Glomerular visceral epithelial cell (primary cell): ENCODE measurements around the gene RASAL3.
"Not testable (repeated sequence)": the region's sequence is repeated elsewhere in the genome, so short reads cannot be mapped to it uniquely, and the experiment has no call there.

Experiments used
- DNase-seq: peaks from one replicate; pipeline ENCODE4 v3.0.0-alpha.2; 2016; ENCODE audit errors: extremely low spot score

Gene RASAL3

DNA sequence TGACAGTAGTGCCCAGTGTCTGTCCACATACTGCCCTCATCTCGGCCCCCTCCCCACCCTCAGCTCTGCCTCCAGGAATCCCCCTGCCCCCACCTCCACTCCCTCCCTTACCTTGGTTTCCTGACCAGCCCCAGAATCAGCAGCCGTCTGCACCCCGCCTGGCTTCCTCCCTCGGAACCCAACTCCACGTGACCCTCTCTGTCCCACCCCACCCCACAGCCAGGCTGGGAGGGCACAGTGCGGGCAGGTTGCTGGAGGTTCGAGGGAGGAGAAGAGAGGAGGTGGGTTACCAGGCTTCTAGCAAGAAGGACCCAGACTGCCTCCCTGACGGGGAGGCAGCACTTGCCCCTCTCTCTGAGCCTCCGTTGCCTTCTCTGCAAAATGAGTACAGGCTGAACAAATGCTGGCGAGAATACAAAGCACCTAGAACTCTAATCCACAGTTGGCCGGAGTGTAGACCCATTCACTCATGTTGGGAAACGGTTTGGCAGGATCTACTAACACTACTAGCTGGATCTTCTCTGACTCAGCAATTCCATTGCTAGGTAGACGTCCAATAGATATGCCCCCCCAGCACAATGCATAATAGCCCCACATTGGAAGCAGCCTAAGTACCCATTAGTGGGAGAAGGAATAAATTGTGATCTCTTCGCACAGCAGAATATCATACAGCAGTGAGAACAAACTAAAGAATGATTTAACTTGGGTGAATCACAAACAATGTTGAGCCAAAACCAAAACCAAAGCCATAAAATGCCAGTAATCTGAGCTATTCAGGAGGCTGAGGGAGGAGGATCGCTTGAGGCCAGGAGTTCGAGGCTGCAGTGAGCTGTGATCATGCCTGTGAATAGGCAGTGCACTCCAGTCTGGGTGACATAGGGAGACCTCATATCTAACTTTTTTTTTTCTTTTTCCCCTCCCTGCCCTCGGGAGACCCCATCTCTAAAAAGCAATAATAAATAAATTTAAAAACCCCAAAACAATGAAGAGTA lies at the start of gene RASAL3:
RASAL3 (minus strand) TSS at position 151 of the 992 bp plus-strand sequence. CDS start 186 bp downstream, outside the sequence.
- no peak for DNase-seq

DNA sequence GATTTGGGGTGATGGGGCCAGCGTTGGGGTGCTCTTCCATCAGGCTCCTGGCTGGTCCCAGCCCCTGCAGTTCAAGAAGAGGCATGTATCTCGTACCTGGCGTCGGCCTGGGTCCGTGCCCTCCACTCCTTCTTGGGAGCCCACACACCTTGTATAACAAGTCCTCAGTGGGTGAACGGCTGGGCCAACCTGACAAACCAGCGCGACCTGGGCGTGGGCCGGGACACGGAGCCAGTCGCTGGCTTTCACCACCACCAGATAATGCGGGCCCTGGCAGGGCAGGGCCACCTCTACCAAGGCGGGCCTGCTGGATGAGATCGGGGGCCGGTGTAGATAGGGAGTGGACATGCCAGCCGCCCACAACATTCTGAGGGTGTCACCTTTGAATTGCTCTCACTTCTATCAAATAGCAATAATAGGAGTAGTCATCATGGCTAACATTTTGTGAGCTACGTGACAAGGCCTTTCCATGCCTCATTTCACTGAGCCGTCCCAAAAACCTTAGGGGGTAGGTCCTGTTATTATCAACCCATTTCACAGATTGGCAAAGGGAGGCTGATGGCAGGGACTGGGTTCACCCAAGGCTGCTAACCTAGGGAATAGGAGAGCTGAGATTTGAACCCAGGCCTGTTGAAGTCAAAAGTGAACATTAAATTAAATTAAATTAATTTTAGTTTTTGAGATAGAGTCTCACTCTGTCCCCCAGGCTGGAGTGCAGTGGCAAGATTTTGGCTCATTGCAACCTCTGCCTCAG lies 47.5 kb upstream of the RASAL3 start:
- DNase-seq = no peak

DNA sequence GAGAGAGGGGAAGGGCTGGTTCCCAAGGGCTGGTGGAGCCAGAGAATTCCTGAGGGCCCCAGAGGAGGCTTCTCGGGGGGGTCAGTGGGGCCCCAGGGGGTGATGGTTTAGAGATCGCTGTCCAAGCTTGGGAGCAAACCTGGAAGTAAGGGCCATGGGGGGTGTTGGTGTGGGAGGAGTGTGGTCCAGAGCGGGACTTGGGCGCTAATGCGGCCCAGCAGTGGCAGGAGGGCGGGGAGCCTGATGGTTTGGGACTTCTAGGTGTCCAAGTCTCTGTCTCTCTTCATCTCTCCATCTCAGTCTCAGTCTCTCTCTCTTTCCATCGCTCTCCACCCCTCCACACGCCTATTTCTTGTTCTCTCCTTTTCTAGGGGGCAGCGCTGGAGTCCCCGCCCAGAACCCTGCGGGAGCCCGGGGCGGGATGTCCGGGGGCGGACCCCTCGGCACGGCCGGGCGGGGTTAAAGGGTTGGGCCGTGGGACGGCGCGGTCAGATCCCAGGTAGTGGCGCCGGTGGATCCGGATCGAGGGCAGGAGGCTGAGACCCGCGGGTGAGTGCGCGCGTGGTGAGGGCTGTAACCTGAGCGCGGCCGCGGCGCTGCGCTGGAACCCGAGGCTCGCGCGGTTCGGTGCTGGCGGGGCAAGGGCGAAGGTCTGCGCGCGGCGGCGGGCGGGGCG lies 43.8 kb upstream of the RASAL3 start, which contains the start of gene CYP4F22:
CYP4F22 (plus strand) TSS at position 491 of the 676 bp plus-strand sequence. CDS start 16,812 bp downstream, outside the sequence.
- no peak for DNase-seq

DNA sequence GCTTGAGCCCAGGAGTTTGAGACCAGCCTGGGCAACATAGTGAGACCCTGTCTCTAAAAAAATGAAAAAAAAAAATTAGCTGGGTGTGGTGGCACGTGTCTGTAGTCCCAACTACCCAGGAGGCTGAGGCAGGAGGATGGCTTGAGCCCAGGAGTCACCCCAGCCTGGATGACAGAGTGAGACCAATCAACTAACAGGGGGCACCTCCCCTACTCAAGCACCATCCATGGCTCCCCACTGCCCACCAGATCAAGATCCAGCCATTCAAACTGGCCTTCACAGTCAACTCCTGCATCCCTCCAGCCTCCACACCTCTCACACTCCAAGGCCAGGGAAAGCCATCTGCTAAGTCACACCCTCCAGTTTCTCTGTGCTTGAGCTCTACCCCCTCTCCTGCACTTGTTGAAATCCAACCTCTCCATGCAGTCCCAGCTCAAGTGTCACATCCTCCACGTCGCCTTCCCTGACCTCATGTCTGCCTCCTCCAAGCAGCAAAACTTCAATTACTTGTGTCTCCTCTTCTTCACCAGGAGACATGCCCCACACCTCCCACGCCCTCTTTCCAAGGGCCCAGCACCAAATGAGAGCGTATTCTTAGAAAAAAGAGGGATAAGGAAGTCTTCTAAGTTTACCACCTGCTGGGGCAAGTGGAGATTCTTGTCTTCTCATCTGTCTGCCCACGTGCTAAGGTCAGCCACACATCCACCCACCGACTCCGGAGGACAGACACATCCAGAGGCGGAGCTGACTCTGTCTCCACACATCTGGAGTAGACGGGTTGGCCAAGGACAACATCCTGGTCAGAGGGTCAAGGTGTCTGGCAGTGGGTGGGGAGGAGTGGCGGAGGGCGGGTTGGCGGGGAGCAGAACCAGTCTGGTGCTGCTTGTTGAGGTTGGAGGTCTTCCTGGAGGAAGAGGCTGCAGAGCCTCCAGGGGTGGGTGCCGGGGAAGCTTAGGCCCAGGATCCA lies 43.0 kb upstream of the RASAL3 start:
- DNase-seq = no peak

DNA sequence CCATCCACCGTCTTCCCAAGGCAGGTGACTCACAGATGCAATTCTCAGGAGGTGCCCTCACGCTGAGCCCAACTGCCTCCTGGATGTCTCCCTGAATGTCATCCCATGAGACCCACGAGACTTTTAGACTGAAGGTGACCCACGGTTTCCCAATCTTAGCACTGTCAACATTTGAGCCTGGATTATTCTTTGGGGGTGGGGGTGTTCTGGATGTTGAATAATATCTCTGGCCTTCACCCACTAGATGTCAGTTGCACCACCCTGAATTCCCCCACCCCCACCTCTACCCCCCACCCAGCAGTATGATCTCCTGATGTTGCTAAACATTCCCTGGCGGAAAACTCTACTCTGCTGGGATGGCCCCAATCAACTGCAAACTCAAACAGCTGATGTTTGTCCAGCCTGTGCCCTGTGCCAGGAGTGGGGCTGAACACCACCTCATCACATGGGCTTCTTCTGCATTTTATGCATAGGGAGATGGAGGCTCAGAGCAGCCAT lies 41.8 kb upstream of the RASAL3 start:
- DNase-seq = no peak

DNA sequence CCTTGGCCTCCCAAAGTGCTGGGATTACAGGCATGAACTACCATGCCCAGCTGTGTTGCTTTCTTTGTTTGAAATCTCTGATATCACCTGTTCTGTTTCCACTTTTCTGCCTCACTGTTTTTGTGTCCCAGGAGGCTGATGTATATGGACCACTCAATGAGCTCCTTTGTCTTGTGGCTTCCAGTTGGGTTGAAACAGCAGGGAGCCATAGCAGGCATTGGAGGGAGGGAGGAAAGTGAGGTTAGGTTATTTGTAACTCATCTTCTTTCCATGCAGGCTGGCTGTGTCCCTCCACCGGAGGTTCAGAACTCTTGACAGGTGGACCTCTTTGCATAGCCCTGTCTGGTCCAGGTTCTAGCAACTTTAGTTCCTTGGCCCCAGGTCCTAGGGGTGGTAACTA lies 37.9 kb upstream of the RASAL3 start:
- DNase-seq = no peak

DNA sequence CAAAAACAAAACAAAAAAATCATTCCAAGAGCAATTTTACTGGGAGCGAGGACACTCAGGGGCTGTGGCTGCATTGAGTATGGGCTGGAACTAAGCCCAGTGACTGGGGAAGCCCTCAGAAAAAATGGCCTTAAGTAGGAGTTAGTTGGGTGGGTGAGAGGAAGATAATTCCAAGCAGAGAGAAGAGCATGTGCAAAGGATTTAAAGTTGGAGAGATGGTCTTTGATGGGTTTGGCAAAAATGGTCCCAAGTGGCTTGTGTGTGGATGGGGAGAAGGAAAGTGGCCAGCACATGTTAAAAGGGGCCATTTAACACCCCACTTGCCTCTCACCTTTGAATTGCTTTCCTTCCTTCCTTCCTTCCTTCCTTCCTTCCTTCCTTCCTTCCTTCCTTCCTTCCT lies 37.3 kb upstream of the RASAL3 start:
- DNase-seq = no peak

DNA sequence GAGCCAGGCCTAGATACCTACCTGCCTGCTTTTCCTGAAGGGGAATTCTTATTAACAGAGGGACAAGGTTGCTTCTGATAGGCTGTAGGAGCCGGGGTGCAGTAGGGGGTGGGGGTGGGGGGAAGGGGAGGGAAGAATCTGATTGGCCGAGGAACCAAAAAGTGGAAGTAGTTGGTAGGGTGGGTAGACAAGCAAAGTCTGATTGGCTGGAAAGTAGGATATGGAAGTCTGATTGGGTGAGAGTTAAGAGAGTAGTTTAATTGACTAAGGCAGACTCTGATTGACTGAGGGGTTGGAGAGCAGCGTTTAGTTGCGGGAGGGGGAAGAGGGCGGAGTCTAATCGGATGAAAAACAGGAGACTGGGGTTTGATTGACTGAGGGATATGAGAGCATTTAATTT lies 34.6 kb upstream of the RASAL3 start:
- no peak for DNase-seq

DNA sequence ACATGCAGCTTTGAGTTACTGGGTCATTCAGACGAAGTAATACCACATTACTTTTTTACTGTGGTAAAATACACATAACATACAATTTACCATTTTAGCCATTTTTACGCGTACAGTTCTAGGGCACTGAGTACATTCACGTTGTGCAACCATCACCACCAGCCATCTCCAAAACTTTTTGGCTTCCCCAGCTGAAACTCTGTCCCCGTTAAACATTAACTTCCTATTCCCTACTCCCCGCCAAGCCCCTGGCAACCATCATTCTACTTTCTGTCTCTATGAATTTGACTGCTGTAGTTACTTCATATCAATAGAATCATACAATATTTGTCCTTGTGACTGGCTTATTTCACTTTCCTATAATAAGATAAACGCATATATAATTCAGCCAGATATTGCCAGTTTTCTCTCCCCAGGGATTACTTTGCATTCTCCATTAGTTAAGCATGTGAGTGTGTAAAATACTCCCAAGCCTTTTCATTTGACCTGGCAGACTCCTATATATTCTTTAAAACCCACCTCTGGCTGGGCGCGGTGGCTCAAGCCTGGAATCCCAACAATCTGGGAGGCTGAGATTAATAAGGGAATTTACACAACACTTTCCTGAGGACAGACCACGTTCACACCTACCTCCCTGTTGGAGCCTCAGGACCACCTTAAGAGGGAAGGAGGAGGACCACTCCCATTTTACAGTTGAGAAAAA lies 34.0 kb upstream of the RASAL3 start:
- DNase-seq = no peak

DNA sequence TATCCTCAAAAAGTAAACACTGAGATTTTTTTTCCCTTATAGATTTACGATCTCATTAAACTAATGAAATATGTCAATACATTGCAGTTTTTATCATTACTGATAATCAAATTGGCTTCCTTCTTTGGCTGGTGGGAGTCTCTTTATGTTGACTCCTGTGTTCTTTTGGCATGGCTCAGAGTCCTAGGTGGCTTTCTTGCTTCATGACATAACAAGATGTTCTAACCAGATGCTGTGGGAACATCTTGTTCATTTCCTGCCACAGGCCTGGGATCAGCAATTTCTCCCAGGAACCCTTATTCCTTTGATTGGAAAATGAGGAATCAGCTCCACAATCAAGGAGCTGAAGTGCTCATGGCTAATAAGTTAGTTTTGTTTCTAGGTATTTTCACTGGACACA lies 30.8 kb upstream of the RASAL3 start:
- no peak for DNase-seq

DNA sequence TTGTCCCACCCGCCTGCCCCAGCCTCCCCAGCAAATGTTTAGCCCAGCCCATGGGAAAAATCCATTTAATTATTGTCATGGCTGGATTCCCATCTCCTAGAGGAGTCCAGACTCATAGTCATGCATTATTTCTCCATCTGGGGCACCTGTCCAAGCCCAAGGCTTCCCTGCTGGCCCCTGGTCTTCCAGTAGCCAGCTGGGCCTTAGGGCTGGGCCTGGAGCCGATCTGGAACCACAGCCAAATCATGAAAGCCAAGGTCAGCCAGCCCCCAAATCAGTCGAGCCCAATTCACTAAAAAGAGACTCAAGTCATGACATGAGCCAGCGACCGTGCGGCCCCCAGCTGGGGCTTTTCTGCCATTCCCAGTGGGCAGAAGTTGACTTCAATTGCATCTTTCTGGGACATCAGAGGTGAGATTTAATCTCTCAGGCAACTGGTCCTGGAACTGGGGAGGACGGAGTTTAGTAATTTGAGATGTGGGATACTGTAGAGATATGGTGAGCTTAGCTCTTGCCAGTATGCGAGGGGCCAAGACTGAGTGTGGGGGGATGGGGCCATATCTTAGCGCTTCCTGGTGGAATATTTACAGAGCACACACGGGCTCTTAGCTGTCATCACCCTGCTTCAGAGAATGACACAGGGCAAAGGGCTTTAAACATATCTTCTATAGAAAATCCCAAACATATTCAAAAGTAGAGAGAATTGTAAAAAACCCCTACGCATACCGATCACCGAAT lies 24.3 kb upstream of the RASAL3 start:
- DNase-seq = no peak

DNA sequence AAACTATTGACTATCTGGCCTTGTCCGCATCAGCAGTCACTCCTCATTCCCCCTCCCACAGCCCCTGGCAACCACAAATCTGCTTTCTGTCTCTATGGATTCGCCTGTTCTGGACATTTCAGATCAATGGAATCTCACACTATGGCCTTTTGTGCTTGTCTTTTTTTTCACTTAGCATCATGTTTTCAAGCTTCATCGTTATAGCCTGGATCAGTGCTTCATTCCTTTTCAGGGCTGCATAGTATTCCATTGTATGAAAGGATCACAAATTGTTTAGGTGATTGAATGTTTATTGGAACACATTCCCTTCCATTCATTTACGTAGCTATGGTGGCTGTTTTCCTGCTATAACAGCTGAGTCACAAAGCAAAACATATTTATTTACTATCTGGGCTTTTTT lies 22.7 kb upstream of the RASAL3 start:
- no peak for DNase-seq

DNA sequence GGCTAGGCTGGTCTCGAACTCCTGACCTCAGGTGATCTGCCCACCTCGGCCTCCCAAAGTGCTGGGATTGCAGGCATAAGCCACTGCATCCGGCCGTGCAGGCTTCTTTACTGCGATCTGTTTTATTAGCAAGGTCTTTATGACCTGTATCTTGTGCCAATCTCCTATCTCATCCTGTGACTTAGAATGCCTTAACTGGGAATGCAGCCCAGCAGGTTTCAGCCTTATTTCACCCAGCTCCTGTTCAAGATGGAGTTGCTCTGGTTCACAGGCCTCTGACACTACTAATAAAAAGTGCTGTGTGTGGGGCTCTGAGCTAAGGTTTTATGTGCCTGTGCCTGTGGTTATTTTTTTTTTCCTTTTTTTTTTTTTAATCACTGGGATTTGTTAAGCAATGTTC lies 21.4 kb upstream of the RASAL3 start:
- not testable (repeated sequence) for DNase-seq

DNA sequence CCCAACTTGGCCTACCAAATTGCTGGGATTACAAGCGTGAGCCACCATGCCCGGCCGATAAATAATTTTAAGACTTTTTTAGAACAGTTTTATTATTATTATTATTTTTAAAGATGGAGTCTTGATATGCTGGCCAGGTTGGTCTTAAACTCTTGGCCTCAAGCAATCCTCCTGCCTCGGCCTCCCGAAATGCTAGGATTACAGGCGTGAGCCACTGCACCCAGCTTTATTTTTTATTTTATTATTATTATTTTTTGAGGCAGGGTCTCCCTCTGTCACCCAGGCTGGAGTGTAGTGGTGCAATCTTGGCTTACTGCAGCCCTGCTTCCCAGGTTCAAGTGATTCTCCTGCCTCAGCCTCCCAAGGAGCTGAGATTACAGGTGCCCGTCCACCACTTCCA lies 16.7 kb upstream of the RASAL3 start:
- not testable (repeated sequence) for DNase-seq

DNA sequence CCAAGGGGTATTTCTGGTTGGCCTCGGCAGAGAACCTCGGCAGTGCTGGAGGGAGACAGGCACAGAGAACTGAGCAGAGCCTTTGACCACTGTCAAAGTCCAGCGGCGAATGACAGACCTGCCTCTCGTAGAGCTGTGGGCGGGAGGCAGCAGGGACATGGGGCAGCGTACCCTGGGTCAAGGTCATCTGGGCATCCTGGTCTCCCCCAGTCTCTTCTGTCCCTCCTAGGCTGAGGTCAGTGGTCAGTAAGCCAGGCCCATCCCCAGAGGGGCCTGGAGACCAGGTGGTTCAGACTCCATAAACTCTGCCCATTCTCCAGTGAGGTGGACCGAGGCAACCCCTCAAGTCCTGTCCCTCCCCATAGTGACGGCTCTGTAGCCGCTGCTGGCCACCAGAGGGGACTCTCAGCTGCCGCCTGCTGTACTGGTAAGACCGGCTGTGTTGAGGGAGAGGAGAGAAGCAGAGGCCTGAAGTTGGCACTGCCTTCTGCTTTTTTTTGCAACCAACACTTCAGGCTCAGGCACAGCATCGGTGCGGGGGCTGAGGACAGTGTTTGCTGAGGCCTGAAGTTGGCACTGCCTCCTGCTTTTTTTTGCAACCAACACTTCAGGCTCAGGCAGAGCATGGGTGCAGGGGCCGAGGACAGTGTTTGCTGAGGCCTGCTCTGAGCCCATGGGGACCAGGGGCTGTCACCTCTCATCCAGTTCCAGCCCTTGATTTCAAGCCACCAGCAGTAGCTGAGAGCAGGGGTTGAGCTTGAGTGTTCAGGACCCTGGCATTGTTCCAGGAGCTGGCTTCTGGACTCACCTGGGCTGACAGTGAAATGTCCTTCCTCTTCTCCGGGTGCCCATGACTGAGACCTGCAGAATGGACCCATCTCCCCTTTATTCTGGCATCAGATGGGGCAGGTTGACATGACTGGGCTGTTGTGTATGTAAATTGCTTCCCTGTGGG lies 15.3 kb upstream of the RASAL3 start, which contains the start of gene PGLYRP2:
PGLYRP2 (minus strand) TSS at position 111 of the 955 bp plus-strand sequence. CDS start 130 bp downstream, outside the sequence.
- DNase-seq = no peak

DNA sequence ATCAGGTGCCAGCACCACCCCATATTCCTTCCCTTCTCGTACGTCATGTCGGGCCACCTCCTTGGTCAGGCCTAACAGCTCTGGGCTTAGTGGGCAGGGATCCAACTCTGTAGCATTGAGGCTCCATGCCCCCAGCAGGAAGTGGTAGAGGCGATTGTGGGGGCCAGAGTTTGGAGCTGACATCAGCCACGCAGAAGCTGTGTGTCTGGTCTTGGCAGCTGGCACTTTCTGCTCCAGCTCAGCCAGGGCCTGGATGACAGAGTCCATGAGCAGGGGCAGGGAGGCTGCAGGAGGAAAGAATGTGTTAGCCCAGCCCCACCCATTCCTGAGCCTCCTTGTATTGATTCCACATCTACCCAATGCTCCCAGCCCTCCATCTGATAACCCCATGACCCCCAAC lies 12.0 kb upstream of the RASAL3 start:
- DNase-seq = no peak

DNA sequence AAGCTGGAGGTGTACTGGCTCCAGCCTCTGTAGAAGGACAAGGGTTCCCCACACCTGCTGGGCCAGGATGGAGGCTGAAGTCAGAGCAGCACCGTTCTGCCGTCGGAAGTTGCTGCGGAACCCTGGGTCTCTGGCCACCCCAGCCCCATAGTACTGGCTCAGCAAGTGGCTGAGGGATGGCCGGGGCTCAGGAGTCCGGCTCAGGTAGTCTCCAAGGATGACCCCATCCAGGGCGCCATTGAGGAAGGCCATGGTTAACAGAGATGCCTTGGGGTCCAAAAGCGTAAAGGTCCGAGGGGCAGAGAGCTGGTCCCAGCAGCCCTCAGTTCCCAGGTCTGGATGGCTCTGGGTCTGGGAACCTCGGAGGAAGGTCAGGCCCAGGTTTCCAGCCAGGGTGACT lies 11.3 kb upstream of the RASAL3 start:
- DNase-seq = no peak

DNA sequence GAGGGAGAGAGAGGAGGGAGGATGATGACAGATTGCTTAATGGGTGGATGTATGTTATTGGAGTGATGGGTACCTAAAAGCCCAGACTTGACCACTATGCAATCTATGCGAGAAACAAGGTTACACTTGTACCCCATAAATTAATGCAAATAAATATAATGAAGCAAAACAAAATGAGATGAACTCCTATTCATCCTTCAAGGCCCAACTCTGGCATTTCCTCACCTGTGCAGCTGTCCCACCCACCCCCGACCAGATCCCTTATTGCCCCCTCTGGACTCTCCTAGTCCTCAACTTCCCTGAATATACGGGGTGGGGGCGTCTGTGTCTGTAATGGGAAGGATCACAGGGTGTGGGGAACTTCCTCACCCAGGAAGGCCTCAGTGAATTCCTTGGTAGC lies 10.8 kb upstream of the RASAL3 start:
- no peak for DNase-seq
